Measurements from ENCODE around the gene PILRA.

DNA sequence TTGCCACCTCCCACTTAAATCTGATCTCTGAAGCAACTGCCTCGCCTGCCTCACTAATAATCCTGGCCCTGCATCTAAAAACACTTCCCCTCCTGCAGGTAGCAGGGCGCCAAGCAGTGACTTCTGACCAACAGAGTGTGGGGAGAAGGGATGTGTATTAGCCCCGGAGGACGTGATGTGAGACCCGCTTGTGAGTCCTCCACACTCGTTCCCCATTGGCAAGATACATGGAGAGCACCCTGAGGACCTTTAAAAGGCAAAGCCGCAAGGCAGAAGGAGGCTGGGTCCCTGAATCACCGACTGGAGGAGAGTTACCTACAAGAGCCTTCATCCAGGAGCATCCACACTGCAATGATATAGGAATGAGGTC, 6.1 kb upstream of the PILRA start:
- TF ChIP-seq, protein P1, sequence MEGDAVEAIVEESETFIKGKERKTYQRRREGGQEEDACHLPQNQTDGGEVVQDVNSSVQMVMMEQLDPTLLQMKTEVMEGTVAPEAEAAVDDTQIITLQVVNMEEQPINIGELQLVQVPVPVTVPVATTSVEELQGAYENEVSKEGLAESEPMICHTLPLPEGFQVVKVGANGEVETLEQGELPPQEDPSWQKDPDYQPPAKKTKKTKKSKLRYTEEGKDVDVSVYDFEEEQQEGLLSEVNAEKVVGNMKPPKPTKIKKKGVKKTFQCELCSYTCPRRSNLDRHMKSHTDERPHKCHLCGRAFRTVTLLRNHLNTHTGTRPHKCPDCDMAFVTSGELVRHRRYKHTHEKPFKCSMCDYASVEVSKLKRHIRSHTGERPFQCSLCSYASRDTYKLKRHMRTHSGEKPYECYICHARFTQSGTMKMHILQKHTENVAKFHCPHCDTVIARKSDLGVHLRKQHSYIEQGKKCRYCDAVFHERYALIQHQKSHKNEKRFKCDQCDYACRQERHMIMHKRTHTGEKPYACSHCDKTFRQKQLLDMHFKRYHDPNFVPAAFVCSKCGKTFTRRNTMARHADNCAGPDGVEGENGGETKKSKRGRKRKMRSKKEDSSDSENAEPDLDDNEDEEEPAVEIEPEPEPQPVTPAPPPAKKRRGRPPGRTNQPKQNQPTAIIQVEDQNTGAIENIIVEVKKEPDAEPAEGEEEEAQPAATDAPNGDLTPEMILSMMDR (IDR thresholded peaks at IDR 0.05) = no peak
- TF ChIP-seq EP300 (IDR thresholded peaks at IDR 0.05) (no peak), POLR2A (IDR thresholded peaks at IDR 0.05) (no peak)
